GM21737 (cell line): ENCODE measurements around the gene PHYH.
"Not testable (repeated sequence)": the region's sequence is repeated elsewhere in the genome, so short reads cannot be mapped to it uniquely, and the experiment has no call there.

ENCODE experiments used
- ATAC-seq: cut with Tn5 transposase; IDR thresholded peaks from one replicate; pipeline ENCODE4 v1.9.1; 2021; ENCODE audit warnings: mild to moderate bottlenecking, moderate library complexity; ENCODE audit not compliant: unreplicated experiment

The PHYH gene

DNA sequence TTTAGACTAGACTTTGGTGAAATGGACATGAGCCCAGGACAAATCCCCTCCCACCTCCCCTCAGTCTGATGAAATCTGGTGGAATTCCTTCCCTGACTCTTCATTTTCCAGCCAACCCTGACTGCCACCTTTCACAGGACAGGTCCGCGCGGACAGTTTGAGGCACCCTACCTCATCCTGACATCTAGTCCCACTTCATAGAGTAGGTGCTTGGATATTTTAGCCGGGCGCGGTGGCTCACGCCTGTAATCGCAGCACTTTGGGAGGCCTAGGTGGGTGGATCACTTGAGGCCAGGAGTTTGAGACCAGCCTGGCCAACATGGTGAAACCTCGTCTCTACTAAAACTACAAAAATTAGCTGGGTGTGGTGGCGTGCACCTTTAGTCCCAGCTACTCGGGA lies 23.7 kb downstream of the PHYH start:
- ATAC-seq: not testable (repeated sequence)

DNA sequence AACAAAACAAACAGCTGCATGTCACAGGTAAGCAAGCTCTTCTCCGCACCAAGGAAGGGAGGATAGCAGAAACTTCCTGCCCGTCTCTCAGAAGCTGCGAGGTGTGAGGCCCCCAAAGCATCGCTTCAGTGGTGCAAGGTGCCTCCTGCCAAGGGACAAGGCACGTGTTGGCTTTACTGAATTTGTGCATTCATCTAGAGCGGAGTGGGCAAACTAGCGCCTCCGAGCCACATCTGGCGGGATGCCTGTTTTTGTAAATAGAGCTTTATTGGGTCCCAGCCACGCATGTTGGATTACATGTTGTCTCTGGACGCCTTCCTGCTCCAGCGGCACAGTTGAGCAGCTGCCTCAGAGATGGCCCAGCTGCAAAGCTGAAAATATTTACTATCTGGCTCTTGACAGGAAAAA lies 27.7 kb downstream of the PHYH start:
- no peak for ATAC-seq

- ATAC-seq: no peak
Measured at GRCh38 chr10:13271552-13272163, 28.2 kb downstream of the PHYH start.

DNA sequence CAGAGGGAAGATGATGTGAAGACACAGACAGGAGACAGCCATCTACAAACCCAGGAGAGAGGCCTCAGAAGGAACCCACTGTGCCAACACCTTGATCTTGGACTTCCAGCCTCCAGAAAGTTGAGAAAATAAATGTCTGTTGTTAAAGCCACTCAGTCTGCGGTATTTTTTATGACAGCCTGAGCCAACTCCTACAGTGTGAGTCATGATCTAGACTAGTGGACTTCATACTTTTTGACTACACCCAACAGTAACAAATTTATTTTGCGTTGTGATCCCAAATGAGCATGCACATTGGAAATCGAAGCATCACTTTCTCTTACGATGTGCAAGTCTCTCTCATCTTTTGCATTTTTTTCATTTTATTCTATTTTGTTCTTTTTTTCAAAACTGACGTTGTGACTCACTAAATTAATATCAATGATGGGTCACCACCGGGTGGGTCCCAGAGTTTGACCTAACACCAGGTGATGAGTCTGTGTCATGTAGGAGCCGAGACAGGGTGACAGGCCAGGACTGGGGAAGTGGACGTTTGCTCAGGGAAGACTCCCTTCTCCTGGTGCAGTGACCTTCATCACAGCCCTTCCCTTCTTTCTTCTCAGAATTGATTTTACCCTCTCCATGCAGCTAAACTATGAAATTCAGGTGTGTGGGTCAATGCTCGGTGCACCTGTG lies 28.9 kb downstream of the PHYH start:
- no peak for ATAC-seq

DNA sequence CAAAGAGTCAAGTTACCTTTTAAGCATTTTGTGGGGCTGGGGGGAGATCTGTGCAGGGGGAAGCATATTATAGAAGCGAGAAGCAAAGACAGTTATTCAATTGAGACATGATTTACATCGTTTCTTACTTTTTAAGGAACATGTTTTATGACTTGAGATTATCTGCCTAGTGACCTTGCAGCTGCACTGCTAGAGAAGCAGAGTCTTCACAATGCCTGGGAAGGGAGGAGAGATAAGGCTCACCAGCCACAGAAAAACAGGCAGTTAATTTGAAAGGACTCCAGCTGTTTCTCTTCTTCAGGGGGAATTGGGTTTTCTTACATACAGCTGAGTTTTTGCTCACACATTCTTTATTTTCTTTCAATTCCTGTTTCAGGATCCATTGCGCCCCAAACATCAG lies 31.0 kb downstream of the PHYH start:
- ATAC-seq: no peak

DNA sequence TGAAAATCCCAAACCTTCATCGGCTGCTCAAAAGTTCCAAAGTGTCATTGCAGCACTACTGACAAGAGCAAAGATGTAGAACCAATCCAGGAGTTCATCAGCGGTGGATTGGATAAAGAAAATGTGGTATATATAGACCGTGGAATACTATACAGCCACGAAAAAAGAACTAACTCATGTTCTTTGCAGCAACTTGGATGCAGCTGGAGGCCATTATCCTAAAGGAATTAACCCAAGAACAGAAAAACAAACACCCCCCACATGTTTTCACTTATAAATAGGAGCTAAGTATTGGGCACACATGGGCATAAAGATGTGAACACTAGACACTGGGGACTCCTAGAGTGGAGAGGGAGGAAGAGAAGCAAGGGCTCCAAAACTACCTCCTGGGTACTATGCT lies 31.6 kb downstream of the PHYH start:
- no peak for ATAC-seq

GRCh38 chr10:13263591-13263990 lies 36.3 kb downstream of the PHYH start:
- ATAC-seq: no peak

- no peak for ATAC-seq
Measured at GRCh38 chr10:13262433-13262832, 37.4 kb downstream of the PHYH start.

- ATAC-seq: no peak
Measured at GRCh38 chr10:13257621-13258140, 42.2 kb downstream of the PHYH start.

DNA sequence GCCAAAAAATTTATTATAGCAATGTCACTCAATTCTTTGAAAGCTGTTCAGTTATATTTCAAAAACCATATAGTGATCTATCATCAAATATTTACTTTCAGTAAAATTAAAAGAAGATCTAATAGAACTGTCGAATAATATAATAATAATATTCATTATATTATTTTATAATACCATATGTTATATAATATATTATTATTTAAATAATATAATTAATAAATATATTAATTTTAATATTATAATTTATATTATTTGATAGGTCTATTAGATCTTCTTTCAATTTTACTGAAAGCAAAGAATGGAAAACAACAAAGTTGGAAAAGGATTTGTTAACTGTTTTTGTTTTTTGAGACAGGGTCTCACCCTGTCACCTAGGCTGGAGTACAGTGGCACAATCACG lies 43.2 kb downstream of the PHYH start:
- ATAC-seq: no peak

- ATAC-seq: no peak
Measured at GRCh38 chr10:13253726-13254125, 46.1 kb downstream of the PHYH start.

DNA sequence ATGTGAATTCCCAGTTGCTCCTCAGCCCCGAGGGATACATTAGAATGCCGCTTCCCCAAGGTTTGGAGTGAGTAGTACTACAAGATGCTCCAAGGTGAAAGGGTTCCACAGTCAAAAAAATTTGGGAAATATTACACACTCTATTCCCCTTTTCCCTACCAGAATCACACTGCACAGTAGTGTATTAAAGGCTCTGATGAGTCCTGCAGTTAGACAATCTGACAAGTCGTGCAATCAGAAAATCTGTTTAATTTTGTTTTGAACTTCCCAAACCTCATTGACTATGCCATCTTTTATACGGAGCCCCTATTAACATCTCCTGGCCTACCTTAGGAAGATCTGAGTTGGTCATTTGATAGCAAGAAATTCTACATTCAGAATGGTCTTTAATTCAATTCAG lies 52.1 kb downstream of the PHYH start:
- no peak for ATAC-seq

DNA sequence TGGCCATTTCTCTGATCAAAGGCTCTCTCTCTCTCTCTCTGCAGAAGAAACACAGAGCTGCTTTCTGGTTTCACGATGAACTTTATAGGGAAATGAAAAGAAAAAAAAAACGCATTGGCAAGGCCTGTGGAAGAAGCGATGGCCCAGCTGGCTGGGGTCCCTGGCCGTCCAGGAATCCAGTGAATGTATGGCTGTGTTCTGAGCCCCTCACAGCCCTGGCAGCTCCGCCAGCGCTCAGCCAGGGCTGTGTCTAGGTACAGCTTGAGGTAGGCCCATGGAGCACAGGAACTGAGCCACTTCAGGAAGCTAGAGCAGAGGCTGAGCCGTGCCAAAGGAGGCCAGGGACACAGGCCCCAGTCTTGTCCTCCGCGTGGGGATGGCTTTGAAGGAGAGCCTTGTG lies 52.6 kb downstream of the PHYH start:
- ATAC-seq: no peak

- not testable (repeated sequence) for ATAC-seq
Measured at GRCh38 chr10:13242260-13242659, 57.6 kb downstream of the PHYH start.

DNA sequence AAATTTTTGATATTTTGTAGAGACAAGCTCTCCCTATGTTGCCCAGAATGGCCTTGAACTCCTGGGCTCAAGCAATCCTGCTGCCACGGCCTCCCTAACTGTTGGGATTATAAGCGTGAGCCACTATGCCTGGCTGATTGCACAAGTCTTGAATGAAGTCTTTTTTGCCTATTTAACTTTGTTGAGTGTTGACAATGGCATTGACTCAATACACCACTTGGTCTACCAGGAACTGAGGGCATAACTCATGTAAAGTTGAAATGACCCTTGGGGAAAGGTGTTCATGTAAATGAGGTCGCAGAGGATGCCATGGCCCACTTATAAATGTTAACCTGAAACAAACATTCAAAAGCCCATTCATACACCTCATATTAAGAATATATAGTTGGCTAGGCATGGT lies 58.3 kb downstream of the PHYH start:
- no peak for ATAC-seq

- ATAC-seq: no peak
Measured at GRCh38 chr10:13239923-13240322, 59.9 kb downstream of the PHYH start.

DNA sequence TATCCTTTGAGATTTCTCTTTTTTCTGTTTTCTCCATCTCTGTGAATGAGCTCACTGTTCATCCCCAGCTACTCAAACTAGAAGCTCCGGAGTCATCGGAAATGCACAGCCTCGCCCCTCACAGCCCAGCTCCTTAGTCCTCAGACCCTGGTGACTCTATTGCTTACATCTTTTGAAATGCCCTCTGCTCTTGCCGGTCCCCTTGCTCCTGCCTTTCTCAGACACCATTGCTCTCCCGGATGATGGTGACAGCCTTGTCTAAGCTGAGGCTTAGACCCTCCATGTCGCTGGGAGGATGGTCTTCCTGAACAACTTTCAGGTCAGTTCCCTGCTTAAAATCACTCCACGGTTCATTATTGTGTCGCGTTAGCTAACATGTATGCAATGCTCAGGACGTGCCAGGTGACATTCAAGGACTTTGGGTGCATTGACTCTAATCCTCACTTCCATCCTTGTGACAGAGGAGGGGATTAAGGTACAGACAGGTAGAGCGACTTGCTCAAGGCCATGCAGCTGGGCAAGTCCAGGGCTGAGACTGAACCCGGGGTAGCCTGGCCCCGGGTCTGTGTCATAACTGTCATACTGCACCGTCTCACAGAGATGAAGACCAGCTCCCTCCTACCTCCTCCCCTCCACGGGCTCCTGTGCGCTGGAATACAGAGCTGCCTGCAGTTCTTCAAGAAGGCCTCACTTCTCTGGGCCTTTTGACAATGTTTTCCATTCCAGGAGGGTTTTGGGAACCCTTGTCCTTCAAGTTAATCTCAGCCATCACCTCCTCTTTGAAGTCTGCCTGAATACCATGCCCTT lies 61.4 kb downstream of the PHYH start:
- ATAC-seq: no peak

GRCh38 chr10:13236638-13237037 lies 63.2 kb downstream of the PHYH start:
- no peak for ATAC-seq

DNA sequence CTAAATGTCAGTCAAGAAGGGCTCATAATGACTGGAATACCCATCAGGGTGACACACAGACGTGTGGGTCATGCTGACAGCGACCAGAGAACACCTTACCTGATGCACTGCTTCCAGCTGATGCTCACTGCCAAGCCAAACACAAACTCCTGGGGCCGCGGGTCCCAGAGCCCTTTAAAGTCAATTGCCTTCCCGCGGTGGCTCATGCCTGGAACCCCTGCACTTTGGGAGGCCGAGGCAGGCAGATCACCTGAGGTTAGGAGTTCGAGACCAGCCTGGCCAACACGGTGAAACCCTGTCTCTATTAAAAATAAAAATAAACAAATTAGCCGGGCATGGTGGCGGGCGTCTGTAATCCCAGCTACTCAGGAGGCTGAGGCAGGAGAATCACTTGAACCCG lies 65.1 kb downstream of the PHYH start:
- not testable (repeated sequence) for ATAC-seq

DNA sequence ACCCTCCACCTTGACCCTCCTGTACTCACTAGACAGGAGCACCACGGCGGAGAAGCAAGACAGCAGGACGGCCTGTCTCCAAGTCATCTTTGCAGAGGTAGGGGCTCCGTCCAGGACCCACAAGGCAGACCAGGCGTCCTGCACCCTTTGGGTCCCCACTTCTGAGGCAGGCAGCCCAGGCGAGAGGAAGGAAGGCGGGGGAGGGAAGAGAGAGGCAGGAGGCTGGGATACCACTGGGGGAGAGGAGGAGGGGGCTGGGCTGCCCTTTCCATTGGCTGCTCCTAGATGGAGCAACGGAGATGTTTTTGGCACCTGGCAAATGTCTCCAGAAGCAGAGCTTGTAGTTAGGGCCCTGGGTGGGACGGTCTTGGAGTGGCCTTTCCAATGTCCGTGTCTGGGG lies 65.7 kb downstream of the PHYH start, which contains the start of gene UCMA:
TSS of gene UCMA (minus strand) at position 203 of the 400 bp plus-strand sequence. CDS start at position 87, 116 bp downstream.
- no peak for ATAC-seq

DNA sequence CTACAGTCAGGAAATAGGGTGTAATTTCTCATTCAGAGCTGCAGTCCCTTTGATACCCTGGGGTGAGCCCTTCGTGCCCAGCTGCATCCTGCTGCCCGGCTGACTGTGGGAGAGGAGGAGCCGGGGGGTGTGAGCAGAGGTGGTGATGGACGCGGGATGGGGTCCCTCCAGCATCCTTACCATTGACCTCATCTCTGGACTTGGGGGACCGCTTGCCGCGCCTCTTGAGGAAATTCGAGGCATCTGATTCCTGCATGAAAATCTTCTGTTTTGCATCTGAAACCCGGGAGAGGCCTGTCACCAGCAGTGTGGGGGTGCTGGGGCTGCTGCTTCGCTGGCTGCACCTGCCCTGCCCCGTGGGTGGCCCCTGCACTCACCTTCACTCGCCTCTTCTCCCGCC lies 66.5 kb downstream of the PHYH start:
- no peak for ATAC-seq

- ATAC-seq: no peak
Measured at GRCh38 chr10:13231808-13232207, 68.1 kb downstream of the PHYH start.
